Placental pericyte (primary cell): ENCODE measurements around the gene MFSD2B. TPM values are rescaled to one million over a fixed set of nuclear protein-coding genes. Genes with fewer than 3 reads are reported as not detected.

ENCODE experiments used
- small RNA-seq: library from RNA; depleted of rRNA; stranded (forward); fragments of <200 nt; gene quantifications from one replicate; pipeline ENCODE3, GENCODE V24; 2012; ENCODE audit warnings: low replicate concordance
- total RNA-seq: library from RNA; depleted of rRNA; stranded (reverse); fragments of >200 nt; gene quantifications from 2 replicates; pipeline ENCODE4 v1.2.3, GENCODE V29; 2012

MFSD2B gene, protein sequence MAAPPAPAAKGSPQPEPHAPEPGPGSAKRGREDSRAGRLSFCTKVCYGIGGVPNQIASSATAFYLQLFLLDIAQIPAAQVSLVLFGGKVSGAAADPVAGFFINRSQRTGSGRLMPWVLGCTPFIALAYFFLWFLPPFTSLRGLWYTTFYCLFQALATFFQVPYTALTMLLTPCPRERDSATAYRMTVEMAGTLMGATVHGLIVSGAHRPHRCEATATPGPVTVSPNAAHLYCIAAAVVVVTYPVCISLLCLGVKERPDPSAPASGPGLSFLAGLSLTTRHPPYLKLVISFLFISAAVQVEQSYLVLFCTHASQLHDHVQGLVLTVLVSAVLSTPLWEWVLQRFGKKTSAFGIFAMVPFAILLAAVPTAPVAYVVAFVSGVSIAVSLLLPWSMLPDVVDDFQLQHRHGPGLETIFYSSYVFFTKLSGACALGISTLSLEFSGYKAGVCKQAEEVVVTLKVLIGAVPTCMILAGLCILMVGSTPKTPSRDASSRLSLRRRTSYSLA
- total RNA-seq: not detected in 2 replicates

DNA sequence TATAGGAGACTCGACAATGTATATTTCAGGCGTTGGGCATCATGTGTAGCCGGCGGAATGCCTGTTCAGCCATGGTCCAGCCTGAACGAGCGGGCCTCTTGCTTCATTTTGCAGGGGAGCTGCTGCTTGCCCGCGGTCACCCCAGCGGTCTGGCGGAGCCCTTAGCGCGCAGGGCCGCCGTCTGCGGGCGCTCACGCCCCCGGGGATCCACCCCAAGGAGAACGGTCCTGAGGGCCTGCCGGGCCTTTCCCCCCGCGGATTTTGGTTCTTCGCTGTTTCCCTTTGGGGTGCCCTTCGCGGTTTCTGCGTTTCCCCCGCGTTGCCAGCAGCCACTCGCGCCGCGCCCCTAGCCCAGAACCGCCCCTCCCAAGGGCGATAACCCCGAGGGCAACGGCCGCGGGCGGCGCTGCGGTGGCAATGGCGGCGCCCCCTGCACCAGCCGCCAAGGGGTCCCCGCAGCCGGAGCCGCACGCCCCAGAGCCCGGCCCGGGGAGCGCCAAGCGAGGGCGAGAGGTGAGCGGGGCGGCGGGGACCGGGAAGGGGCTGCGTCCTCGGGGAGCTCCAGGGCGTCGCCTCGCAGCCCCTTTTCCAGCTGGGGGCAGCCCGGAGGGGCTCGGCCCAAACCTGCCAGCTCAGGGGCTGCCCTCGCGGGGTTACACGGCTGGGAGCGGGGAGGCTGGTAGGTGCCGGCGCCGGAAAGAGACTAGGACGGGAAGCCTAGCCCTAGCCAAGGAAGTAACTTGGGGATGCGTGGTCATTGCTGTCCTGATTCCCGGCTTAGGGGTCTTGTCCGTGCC, at the start of gene MFSD2B:
Gene MFSD2B (plus strand): TSS at position 406 of the 797 bp plus-strand sequence. CDS start 12 bp downstream, at position 418.

GRCh38 chr2:24046930-24047702, 37.2 kb downstream of the MFSD2B start, which contains the start of gene WDCP:
TSS of gene WDCP (minus strand) at chr2:24047391. CDS start at chr2:24039494, 7,897 bp downstream.

DNA sequence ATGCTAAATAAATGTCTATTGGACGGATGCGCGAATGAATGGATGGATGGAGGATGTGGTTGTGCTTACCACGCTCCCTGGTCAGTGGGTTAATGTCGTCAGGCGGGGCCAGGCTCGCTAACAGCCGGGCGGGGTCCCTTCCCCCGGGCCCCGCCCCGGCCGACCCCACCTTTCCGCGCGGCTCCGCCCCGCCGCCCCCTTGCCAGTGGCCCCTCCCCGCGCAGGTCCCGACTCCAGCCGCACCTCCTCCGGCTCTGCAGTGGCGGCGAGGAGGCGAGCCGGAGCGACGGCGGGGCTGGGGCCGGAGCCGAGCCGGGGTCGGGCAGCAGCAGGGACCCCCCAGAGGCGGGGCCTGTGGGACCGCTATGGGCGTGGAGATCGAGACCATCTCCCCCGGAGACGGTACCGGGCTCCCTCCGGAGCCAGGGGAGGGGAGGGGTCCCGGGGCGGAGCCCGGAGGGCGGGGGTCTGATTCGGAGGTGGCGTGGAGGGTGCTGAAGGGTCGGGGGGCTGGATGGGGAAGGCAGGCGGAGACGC, 39.7 kb downstream of the MFSD2B start, which contains the start of gene FKBP1B:
Gene FKBP1B (plus strand): TSS at position 257 of the 537 bp plus-strand sequence. CDS start 109 bp downstream, at position 366.

Small RNAs within 50 kb of the gene (small RNA-seq; reads per million reads assigned to genes)
- gene RN7SL610P (not detected), gene RNU6-370P (not detected)

Other genes starting within 250 kb of the MFSD2B start
- 8.5 and 15.9 TPM in 2 replicates for gene ATAD2B, start 83.0 kb upstream of the MFSD2B start, total RNA-seq
- 7.9 and 12.9 TPM in 2 replicates for gene UBXN2A, start 69.6 kb upstream of the MFSD2B start, total RNA-seq
- gene WDCP, start 37.3 kb downstream of the MFSD2B start, total RNA-seq: 3.9 and 12.9 TPM in 2 replicates
- gene FKBP1B, start 39.7 kb downstream of the MFSD2B start, total RNA-seq: 2.0 and 5.3 TPM in 2 replicates
- gene SF3B6, start 66.2 kb downstream of the MFSD2B start, total RNA-seq: 77.0 and 89.5 TPM in 2 replicates
- 25.8 and 58.6 TPM in 2 replicates for gene TP53I3, start 74.7 kb downstream of the MFSD2B start, total RNA-seq
- gene PFN4, start 113.2 kb downstream of the MFSD2B start, total RNA-seq: 0.29 and 0.88 TPM in 2 replicates
- gene FAM228B, start 113.4 kb downstream of the MFSD2B start, total RNA-seq: 4.2 and 4.4 TPM in 2 replicates
- gene FAM228A, start 165.0 kb downstream of the MFSD2B start, total RNA-seq: 0.14 and 1.5 TPM in 2 replicates